NCI-H1092 treated with DMSO at 0.1 percent for 48 hours (cell line): ENCODE data around the gene POLD1.

Experiments
- DNase-seq: peaks from one replicate; lab custom pipeline; 2025; lab: John Stamatoyannopoulos, UW

POLD1 gene

GRCh38 chr19:50466706-50467039 is 82.5 kb downstream of the POLD1 start:
- DNase-seq: no peak

- no peak for DNase-seq
Observed at GRCh38 chr19:50467566-50467965, 83.4 kb downstream of the POLD1 start.
